Liver (tissue), 3 donors: ENCODE measurements around the gene UBA3.

Experiments used
- CTCF ChIP-seq: fragments of 150-350 bp; IDR thresholded peaks from 2 replicates; pipeline ENCODE4 v1.5.1; 2017; ENCODE audit warnings: improper control_type of control experiment, low read depth, low read length; ENCODE audit not compliant: missing input control
- TAF1 ChIP-seq: conservative IDR thresholded peaks from 2 replicates; pipeline ENCODE4 v1.6.1; 2016; ENCODE audit warnings: antibody characterized with exemption, mild to moderate bottlenecking
- YY1 ChIP-seq: IDR thresholded peaks from 2 replicates; pipeline ENCODE4 v1.6.1; 2016; ENCODE audit warnings: antibody characterized with exemption, mild to moderate bottlenecking
- ZBTB33 ChIP-seq: IDR thresholded peaks from 2 replicates; pipeline ENCODE4 v1.6.1; 2016; ENCODE audit warnings: antibody characterized with exemption
- donor health status: healthy.
- donor health status: healthy.

- TF ChIP-seq CTCF (no peak), ZBTB33 (no peak), TAF1 (no peak), YY1 (no peak)
Measured at GRCh38 chr3:69092030-69092516, 11.9 kb upstream of the UBA3 start.
